WERI-Rb-1 (cell line): ENCODE results near the gene TMPRSS12.
A peak's percentile ranks its signal among the peaks of the same experiment; 100 is the strongest.

Experiments
- DNase-seq: peaks from one replicate; pipeline ENCODE4 v3.0.0-alpha.2; 2020
- H3K27ac ChIP-seq: fragments of 250-450 bp; sonication (Bioruptor Pico); 2 replicates; pipeline ENCODE4 v1.5.1; 2020; ENCODE audit warnings: mild to moderate bottlenecking, moderate library complexity
- H3K27me3 ChIP-seq: fragments of 250-450 bp; sonication (Bioruptor Pico); 2 replicates; pipeline ENCODE4 v1.5.1; 2021; ENCODE audit warnings: mild to moderate bottlenecking, low read depth, moderate library complexity; ENCODE audit not compliant: insufficient read depth, severe bottlenecking
- H3K36me3 ChIP-seq: fragments of 250-450 bp; sonication (Bioruptor Pico); 2 replicates; pipeline ENCODE4 v1.5.1; 2020; ENCODE audit warnings: mild to moderate bottlenecking, moderate library complexity
- H3K4me3 ChIP-seq: 2 replicates; pipeline ENCODE4 v1.5.1; 2011; ENCODE audit warnings: low read depth, mild to moderate bottlenecking, control low read depth, low read length
- H3K9me3 ChIP-seq: fragments of 250-450 bp; sonication (Bioruptor Pico); 2 replicates; pipeline ENCODE4 v1.5.1; 2021; ENCODE audit warnings: mild to moderate bottlenecking, moderate library complexity; ENCODE audit not compliant: severe bottlenecking
- CTCF ChIP-seq: IDR thresholded peaks from 2 replicates; pipeline ENCODE4 v1.5.1; 2011; ENCODE audit warnings: low read depth, mild to moderate bottlenecking, control low read depth, inconsistent platforms, low read length

The TMPRSS12 gene

GRCh38 chr12:50923361-50924130, 80.8 kb downstream of the TMPRSS12 start:
- no peaks in the 10 kb centered on the region for H3K27me3 ChIP-seq
- H3K9me3 ChIP-seq: no peaks in the 10 kb centered on the region
- no peak overlapping the region for H3K4me3 ChIP-seq
- H3K36me3 ChIP-seq: no peaks in the 10 kb centered on the region
- H3K27ac ChIP-seq: peak overlapping the region; percentile 48
- no peak for TF ChIP-seq CTCF
- no peak for DNase-seq

- DNase-seq: no peak
- Histone ChIP-seq H3K27me3 (no peaks in the 10 kb centered on the region), H3K9me3 (no peaks in the 10 kb centered on the region), H3K27ac (peak overlapping the region; percentile 48), H3K4me3 (peak overlapping the region; percentile 6), H3K36me3 (no peaks in the 10 kb centered on the region)
- no peak for TF ChIP-seq CTCF
Observed at GRCh38 chr12:50924131-50924438, 81.4 kb downstream of the TMPRSS12 start.

GRCh38 chr12:50924439-50925341, 82.0 kb downstream of the TMPRSS12 start:
- no peak for TF ChIP-seq CTCF
- H3K27ac ChIP-seq: peak overlapping the region; percentile 48
- H3K4me3 ChIP-seq: peak overlapping the region; percentile 6
- peak; percentile 37 for DNase-seq
- no peaks in the 10 kb centered on the region for H3K9me3 ChIP-seq
- no peaks in the 10 kb centered on the region for H3K27me3 ChIP-seq
- H3K36me3 ChIP-seq: no peaks in the 10 kb centered on the region

GRCh38 chr12:50925342-50925651, 82.6 kb downstream of the TMPRSS12 start:
- DNase-seq: no peak
- Histone ChIP-seq H3K4me3 (no peak overlapping the region), H3K27me3 (no peaks in the 10 kb centered on the region), H3K36me3 (no peaks in the 10 kb centered on the region), H3K27ac (no peak overlapping the region), H3K9me3 (no peaks in the 10 kb centered on the region)
- TF ChIP-seq CTCF: no peak

GRCh38 chr12:50925920-50926319, 83.2 kb downstream of the TMPRSS12 start:
- H3K9me3 ChIP-seq: no peaks in the 10 kb centered on the region
- no peaks in the 10 kb centered on the region for H3K27me3 ChIP-seq
- DNase-seq: no peak
- H3K36me3 ChIP-seq: no peaks in the 10 kb centered on the region
- no peak overlapping the region for H3K27ac ChIP-seq
- no peak for TF ChIP-seq CTCF
- H3K4me3 ChIP-seq: no peak overlapping the region
